COR-L47 (cell line): ENCODE measurements around the gene TNIP2.
"Not testable (repeated sequence)": the region's sequence is repeated elsewhere in the genome, so short reads cannot be mapped to it uniquely, and the experiment has no call there.

Experiments
- DNase-seq: peaks from one replicate; lab custom pipeline; 2025; lab: John Stamatoyannopoulos, UW

Gene TNIP2

DNA sequence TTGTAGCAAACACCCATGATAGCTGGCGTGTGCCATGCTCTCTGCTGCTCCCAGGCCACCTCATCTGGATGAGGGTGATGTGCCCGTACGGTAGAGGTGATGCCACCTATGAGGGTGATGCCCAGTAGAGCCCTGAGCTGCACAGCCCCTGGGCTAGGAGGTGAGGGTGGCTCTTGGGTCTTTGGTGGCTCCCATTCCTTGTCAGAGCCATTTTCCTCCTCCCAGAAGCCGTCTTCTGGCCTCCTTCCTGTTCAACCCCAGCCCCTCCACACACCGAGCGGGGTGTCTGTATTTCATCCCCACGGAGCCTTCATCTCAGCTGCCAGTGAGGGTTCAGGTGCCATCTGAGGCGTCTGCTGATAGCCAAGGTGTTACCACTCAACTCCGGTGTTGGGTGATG, 12.0 kb upstream of the TNIP2 start:
- DNase-seq, result no peak

DNA sequence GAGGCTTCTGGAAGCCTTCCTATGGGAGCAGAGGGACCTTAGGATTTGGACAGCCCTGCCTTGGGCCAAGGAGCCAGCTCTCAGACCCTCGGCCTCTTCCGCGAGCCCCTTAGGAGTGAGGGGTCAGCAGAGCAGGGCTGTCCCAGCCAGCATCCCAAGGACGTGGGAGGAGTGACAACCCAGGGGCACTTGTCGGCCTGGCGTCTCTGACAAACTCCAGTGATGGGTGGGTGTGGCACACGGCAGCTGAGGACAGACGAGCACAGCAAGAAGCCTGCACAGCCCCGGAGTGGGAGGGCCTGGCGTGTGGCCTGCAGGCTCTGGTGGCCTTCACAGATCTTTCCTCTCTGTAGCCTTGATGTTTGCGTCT, 11.6 kb upstream of the TNIP2 start:
- DNase-seq, result no peak

DNA sequence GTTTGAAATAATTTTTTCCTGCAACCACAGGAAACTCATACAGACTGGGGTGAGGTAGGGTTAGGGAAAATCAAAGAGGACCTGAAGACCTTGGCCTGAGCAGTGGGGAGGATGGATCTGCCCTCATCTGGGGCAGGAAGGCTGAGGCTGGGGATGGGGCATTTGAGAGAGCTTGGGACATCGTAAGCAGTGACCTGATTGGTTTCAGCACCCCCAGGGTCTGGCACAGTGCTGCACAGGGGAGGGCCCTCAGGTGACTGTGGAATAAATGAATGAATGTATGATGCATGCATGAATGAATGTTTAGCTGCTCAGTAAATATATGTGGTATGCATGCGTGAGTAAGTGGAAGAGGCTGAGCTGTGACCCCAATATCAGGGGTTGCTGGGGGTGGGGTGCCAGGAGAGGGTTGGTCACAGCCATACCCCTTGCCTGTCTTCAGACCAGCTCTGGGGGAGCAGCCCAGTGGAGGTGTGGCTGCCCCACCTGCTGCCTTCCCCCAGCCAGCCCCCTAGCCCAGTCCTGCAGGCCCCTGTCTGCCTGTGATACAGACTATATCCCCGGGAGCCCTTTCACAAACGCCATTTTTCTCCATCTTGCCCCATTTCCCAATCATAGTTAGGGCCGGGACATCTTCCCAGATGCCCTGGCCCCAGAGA, 11.0 kb upstream of the TNIP2 start:
- no peak for DNase-seq

DNA sequence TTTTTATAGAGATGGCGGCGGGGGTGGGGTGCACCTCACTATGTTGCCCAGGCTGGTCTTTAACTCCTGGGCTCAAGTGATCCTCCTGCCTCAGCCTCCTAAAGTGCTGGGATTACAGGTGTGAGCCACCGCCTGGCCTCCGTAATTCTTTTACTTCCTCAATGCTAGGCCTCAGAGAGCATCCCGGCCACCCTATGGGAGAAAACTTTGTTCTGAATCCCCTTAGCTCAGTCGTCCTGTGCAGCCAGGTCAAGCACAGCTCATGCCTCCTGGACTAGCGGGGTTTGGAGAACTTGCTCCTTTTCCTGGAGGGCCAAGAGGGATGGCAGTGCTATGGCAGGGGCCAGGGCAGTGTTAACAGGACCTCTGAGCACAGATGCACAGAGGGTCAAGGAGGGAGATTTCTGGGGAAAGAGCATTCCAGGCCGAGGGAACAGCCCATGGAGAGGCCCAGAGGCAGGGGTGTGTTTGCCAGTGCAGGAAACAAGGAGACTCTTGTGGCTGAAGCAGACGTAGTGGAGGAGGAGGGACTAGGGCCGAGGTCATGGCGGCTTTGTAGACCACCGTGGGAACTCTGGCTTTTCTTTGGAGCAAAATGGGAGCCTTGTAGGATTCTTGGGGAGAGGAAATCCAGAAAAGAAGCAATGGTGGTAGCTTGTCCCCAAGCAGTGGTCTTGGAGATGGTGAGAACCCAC, 9.8 kb upstream of the TNIP2 start:
- DNase-seq, result no peak

DNA sequence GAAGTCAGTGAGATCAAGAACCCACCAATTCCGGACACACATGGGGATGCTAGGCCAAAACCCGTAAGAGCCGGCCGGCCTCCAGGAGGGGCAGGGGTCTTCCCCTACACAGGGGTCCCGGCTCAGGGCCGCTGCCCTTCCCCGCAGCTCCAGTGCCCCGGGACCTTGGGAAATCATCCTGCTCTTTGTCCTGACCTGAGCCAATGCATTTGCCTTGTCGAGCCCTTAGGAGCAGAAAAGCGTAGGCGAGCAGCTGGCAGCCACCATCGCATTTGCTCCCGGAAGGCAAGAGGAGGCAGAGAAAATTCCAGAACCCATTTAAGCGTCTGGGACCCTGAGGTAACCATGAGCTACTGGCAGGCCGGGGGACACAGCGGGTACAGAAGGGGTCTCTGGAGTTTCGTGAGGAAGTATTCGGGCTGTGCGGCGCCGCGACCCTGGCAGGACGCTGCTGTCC, 7.4 kb upstream of the TNIP2 start:
- no peak for DNase-seq

DNA sequence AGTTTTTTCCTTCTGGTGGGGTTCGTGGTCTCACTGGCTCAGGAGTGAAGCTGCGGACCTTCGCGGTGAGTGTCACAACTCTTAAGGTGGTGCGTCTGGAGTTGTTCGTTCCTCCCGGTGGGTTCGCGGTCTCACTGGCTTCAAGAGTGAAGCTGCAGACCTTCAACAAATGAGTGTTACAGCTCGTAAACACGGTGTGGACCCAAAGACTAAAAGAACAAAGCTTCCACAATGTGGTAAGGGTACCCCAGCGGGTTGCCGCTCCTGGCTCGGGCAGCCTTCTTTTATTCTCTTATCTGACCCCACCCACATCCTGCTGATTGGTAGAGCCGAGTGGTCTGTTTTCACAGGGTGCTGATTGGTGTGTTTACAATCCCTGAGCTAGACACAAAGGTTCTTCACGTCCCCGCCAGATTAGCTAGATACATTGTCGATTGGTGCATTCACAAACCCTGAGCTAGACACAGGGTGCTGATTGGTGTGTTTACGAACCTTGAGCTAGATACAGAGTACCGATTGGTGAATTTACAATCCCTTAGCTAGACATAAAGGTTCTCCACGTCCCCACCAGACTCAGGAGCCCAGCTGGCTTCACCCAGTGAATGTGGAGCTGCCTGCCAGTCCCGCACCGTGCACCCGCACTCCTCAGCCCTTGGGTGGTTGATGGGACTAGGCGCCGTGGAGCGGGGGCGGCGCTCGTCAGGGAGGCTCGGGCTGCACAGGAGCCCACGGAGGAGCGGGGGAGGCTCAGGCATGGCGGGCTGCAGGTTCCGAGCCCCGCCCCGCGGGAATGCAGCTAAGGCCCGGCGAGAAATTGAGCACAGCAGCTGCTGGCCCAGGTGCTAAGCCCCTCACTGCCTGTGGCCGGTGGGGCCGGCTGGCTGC, 6.6 kb upstream of the TNIP2 start:
- DNase-seq, result not testable (repeated sequence)

DNA sequence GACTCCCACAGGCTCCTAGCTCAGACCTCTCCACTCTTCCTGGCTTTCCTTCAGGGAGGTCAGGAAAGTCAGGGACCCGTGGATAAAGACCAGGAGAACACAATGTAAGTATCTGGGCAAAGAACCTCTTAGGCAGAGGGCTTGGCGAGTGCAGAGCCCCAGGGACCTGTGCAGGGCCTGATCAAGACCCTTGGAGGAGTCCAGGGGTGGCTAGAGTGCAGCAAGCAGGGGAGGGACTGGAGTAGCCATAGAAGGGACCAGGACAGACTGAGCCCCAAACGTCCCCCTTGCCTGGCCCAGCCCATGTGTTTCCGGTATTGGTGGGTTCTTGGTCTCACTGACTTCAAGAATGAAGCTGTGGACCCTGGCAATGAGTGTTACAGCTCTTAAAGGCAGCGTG, 5.9 kb upstream of the TNIP2 start:
- DNase-seq, result no peak

DNA sequence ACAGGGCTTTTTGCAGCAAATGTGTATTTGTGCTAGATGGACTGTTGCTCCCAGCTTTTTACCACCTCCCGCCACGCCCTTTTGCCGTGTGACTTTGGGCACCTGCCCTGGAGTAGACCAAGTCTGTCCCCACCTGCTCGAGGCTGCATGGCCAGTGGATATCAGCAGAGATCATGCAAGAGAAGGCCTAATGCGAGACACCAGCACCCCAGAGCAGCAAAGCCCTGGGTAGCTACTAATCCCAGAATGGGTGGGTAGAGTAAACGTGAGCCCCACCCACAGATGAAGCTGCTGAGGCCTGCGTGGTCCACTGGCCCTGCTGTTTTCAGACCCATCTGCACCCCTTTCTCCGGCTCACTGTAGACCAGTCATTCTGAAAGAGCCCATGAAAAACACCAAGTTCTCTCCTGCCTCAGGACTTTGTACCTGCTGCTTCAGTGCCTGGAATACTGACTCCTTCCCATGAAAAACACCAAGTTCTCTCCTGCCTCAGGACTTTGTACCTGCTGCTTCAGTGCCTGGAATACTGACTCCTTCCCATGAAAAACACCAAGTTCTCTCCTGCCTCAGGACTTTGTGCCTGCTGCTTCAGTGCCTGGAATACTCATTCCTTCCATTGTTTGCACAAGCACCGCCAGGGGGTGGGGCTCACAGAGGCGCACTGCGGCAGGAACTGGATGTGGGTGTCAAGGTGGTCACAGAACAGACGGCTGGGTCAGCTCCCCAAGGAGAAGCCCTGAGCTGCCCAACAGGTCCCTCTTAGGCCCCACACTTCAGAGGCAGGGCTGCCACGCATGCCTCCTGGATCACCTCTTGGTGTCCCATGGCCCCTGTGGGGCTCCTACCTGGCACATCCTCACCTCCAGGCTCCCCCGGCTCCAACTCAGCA, 5.1 kb upstream of the TNIP2 start:
- DNase-seq, result peak; percentile 53

DNA sequence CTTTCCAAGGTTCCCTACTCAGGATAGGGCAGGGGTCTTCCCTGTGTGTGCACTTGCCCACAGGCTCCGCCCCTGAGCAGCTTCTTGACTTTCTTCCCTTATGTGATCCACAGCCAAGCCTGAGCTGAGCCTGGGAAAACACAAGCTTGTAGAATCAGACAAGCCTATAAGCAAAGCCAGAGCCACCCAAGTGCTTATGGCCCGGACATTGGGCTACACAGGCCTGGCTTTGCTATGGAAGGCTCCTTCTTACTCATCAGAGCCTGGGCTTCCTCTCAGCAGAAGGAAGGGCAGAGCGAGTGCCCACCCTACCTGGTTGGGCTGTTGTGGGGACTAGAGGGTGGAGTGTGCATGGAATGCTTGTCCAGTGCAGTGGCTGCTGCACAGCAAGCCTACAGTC, 1.3 kb upstream of the TNIP2 start:
- no peak for DNase-seq

DNA sequence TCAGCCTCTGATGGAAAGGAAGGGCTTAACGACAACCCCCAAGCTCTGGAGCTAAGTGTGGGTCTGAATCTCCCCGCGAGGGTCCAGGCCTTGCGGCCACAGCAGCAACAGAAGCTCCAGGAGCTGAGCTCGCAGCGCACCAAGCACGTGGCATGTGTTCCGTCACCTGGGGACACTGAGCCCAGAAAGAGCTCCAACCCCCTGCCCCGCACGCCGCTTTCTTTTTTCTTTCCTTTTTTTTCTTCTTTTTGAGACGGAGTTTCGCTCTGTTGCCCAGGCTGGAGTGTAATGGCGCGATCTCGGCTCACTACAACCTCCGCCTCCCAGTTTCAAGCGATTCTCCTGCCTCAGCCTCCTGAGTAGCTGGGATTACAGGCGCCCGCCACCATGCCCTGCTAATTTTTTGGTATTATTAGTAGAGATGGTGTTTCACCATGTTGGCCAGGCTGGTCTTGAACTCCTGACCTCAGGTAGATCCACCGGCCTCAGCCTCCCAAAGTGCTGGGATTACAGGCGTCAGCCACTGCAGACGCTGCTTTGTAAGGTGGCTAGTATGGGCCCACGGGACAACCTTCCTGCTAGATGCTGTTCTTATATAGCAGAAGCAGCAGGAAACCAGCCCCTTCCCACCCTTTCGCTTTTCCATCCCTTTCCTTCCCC, 685 bp upstream of the TNIP2 start:
- no peak for DNase-seq

DNA sequence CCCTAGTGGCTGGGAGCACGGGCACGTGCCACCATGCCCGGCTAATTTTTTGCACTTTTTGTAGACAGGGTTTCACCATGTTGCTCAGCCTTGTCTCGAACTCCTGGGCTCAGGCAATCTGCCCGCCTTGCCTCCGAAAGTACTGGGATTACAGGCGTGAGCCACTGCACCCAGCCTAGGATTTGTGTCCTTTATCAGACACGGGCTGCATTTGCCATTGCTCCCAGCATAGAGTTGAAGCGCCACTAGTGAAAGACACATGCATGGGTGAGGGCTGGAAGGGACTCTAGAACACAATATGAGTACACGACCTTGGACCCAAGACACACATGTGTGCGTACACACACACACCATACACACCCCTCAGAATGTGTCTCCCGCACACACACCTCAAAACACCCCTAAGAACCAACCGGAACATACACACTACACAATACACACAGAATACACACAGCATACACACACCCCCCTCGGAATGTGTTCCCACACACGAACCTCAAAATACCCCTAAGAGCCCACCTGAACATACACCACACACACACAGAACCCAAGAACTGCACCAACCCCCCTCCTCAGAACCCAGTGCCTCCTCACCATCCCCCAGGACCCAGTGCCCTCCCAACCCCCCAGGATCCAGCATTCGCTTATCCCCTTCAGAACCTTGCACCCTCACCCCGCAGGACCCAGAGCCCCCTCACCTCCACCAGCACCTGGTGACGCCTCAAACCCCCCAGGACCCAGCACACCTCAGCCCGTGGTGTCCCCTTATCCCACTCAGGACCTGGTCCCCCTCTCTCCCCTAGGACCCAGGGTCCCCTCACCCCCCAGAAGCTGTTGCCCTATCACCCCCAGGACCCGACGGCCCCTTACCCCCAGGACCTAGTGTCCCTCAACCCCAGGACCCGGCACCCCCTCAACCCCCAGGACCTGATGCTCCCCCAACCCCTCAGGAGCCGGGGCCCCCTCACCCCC, 1.0 kb downstream of the TNIP2 start:
- no peak for DNase-seq

DNA sequence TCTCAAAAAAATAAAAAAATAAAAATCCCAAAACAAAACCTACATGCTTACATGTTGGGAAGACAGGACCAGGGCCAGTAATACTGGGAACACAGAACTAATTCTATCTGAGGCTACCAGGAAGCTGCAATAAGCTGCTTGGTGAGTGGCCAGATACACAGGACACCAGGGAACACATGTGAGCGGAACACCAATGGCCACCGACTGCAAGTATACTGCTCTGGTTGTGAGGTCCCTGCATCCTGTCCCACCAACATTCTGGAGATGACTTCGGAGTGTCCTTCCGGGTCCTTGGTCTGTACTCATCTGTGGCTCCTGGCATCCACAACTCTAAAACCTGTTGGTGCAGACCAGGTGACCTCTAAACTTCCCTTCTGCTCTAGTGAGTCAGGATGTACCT, 2.7 kb downstream of the TNIP2 start:
- DNase-seq, result no peak

DNA sequence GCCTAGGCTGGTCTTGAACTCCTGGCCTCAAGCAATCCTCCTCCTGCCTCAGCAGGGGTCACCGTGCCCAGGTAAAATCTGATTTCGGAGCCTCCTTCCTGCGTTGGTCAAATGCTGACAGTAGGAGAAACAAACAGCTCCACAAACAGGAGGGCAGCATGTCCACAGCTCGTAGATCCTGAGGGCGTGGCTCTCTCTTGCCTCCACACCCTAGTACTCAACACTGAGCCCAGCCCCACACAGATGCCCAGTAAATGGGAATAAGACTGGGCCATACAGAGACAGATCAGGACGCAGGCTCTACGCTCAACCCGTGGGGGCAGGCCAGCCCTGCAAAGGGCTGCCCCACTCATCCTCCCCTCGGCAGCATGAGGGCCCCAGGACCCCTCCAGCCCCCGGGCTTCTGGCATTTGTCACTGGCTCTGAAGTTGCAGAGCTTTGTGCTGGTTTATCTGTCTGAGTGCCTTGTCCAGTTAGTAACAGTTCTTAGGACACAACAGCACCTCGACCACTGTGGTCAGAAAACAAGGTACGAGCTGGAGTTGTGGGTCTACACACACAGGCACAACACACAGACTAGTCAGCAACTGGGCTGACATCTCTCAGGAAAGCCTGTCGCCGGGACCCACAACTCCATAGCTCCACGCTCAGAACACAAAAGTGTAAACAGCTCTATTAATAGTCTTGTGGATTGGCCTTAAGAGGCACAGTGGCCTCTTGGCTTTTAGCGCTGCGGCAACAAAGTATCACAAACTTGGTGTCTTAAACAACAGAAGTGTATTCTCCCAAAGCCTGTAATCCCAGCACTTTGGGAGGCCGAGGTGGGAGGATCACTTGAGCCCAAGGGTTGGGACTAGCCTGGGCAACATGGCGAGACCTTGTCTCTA, 5.2 kb downstream of the TNIP2 start:
- DNase-seq, result no peak

DNA sequence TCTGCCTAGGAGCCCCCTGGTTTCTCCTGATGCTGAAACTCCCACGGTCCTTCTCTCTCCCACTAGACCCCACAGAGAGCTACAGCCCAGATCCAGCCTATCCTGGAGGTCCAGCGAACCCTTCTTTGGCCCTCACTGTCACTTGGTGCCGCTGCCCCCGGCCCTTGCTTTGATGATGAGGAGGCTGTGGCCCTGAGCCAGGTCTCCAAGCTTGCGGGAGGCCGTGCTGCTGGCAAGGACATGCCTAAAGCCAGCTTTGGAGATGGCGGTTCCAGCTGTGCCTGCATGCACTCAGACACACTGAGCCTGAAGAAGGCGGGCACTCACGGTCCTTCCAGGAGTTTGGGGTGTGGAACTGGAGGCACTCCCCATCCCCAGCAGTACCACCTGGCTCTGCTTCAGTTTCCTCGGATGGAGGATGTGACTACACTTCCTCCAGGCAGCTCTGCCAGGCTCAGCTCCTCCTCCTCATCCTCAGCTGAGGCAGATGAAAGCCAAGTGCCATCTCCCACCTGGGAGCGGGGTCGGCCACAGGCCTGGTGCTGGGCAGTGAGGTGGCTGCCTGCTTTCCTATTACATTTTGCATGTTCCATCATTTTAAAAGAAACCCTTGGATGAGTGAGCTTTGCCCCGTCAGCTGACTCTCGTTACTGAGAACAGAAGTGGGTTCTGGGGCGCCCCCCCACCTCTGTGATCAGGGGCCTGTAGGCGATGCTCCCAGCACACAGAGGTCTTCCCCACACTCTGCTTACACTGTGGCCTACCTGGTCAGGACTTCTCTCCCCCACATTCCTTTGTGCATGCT, 9.0 kb downstream of the TNIP2 start:
- DNase-seq, result no peak

DNA sequence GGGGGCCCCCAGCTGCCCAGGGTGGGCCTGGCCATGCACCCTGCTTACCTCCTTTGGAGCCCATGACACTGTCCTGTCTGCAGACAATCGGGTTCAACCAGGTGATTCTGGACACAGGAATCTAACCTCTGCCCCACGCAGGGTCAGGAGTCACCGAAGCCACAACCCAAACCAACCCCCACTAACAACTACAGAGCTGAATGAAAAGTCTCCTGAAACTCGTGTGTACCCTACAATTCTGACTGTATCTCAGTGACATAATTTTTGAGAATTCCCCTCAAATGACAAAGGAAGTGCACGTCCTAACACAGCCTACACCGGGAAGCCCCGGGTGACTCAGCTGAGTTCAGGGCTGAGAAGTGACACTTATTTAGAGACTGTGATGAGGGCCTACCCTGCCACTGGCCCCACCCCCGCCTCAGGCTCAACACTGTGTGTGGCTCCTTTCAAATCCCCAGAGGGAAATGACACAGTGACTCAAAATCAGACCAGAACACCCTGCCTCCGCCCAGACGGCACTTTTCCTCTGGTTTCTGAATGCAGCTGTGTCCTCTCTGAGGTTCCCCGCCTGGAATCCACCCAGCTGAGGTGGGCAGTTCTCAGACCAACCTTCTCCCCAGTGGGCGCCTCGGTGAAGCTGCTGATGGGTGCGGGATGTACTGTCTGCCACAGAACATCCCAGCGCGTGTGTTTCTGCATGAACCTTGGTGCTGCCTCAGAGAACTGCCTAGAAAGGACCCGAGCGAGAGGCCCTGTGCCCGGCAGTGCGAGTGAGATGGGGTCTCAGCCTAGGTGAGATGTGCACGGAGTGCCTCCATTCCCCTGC, 9.9 kb downstream of the TNIP2 start:
- no peak for DNase-seq

DNA sequence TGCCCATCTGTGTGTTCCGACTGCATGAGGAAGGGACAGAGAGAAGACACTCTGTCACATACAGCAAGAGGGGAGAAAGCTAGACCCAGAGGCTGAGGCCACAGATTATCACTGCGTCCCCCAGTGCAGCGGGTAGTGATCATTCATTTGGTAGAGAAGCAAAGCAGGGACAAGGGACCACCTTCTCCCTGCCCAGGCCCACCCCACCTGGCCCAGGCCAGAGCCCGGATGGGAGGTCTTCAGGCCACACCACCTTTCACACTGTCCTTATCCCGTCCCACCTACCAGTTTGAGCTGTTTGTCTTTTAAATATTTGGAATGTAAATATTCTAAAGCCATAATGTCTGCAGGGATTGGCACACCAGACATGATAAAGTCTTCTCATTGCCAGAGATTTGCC, 10.6 kb downstream of the TNIP2 start:
- DNase-seq, result no peak

DNA sequence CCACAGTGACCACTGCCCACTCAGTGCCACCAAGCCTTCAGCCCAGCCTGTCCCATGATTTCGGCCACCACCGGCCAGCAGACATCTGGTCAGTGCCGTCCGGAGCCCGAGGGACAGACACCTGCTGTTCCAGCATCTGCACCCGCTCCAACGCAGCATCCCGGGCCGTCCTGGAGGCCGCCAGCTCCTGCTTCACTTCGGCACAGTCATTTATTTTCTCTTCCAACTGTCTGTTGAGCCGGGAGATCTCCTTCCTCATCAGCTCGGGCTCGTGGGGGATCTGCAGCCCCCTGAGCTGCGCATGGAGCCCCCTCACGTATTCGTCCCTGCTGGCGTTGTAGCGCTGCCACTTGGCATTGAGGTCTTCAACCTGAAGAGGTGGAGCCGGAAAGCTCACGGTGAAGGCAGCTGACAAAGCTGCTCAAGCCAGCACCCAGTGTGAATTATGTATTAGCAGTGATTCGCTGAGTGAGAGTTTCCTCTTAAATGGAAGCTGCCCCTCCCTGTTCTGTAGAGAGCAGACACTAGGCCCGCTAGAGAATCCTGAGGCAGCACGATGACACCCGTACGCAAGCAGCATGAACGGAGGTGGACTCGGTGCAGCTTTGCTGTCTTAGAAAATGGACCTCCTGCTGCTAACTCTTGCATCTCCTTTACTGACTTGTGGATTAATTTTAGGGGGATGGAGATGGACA, 11.4 kb downstream of the TNIP2 start:
- DNase-seq, result no peak
